Mucosa of gallbladder (tissue), 1 donor: ENCODE measurements around the gene DTL. TPM values are rescaled to one million over a fixed set of nuclear protein-coding genes. Genes with fewer than 3 reads are reported as not detected.

Experiments
- DNase-seq: peaks from one replicate; pipeline ENCODE4 v3.0.0-alpha.2; 2020; ENCODE audit warnings: low spot score
- total RNA-seq: library from RNA; stranded (reverse); gene quantifications from one replicate; pipeline ENCODE4 v1.2.1, GENCODE V29; 2021
- donor health status: DM: no; HTN: no; CAD: no.

The DTL gene
- total RNA-seq, 1 donor from 2014 or later, result 2.9 TPM

GRCh38 chr1:212037900-212038299 lies 2.4 kb downstream of the DTL start:
- DNase-seq, result no peak

GRCh38 chr1:212039622-212040021 lies 4.1 kb downstream of the DTL start:
- no peak for DNase-seq

- DNase-seq, result no peak
These were observed 5.3 kb downstream of the DTL start for GRCh38 chr1:212040629-212041412.

- DNase-seq, result no peak
These were observed 6.9 kb downstream of the DTL start for GRCh38 chr1:212042436-212042835.

- DNase-seq, result no peak
These were observed 9.3 kb downstream of the DTL start for GRCh38 chr1:212044851-212045250.

- DNase-seq, result no peak
These were observed 10.4 kb downstream of the DTL start for GRCh38 chr1:212045981-212046380.

GRCh38 chr1:212053993-212054392 lies 18.4 kb downstream of the DTL start:
- no peak for DNase-seq

GRCh38 chr1:212055333-212055732 lies 19.8 kb downstream of the DTL start:
- DNase-seq, result no peak

GRCh38 chr1:212060632-212061472 lies 25.3 kb downstream of the DTL start:
- no peak for DNase-seq

GRCh38 chr1:212062832-212063438 lies 27.4 kb downstream of the DTL start:
- no peak for DNase-seq

GRCh38 chr1:212067787-212068186 lies 32.2 kb downstream of the DTL start:
- no peak for DNase-seq

GRCh38 chr1:212070720-212071302 lies 35.3 kb downstream of the DTL start:
- no peak for DNase-seq

- DNase-seq, result no peak
These were observed 36.5 kb downstream of the DTL start for GRCh38 chr1:212072047-212072446.

- DNase-seq, result no peak
These were observed 37.9 kb downstream of the DTL start for GRCh38 chr1:212073490-212073889.

GRCh38 chr1:212074313-212074712 lies 38.8 kb downstream of the DTL start:
- no peak for DNase-seq

GRCh38 chr1:212074856-212075255 lies 39.3 kb downstream of the DTL start:
- DNase-seq, result no peak

GRCh38 chr1:212077028-212077427 lies 41.5 kb downstream of the DTL start:
- no peak for DNase-seq

GRCh38 chr1:212078826-212079225 lies 43.3 kb downstream of the DTL start:
- DNase-seq, result no peak

- no peak for DNase-seq
These were observed 47.3 kb downstream of the DTL start for GRCh38 chr1:212082765-212083406.

GRCh38 chr1:212089560-212090163 lies 54.1 kb downstream of the DTL start:
- no peak for DNase-seq

GRCh38 chr1:212091438-212092121 lies 56.0 kb downstream of the DTL start:
- DNase-seq, result no peak
